Stimulated activated CD4-positive, alpha-beta T cell treated with anti-CD3 and anti-CD28 coated beads, TNF-alpha, amount 100 ng/mL, for 1 hour (primary cell): ENCODE measurements around the gene DCPS.
"Not testable (repeated sequence)": the region's sequence is repeated elsewhere in the genome, so short reads cannot be mapped to it uniquely, and the experiment has no call there.

Experiments used
- DNase-seq, 3 donors: peaks; one replicate each; pipeline ENCODE4 v3.0.0-alpha.2; 2020; ENCODE audit warnings: low read depth in 3 of 3, low spot score in 1 of 3

Gene DCPS

GRCh38 chr11:126343051-126343450 lies 39.2 kb downstream of the DCPS start:
- no peak for DNase-seq

- DNase-seq: no peak
These were observed 40.6 kb downstream of the DCPS start for GRCh38 chr11:126344141-126345080.

- no peak for DNase-seq
These were observed 41.4 kb downstream of the DCPS start for GRCh38 chr11:126345283-126345682.

- no peak for DNase-seq
These were observed 42.1 kb downstream of the DCPS start for GRCh38 chr11:126345759-126346585.

- no peak for DNase-seq
These were observed 42.7 kb downstream of the DCPS start for GRCh38 chr11:126346586-126346940.

- DNase-seq: not testable (repeated sequence)
These were observed 43.1 kb downstream of the DCPS start for GRCh38 chr11:126346946-126347345.

GRCh38 chr11:126347751-126348668 lies 44.1 kb downstream of the DCPS start:
- DNase-seq: no peak

- DNase-seq: no peak
These were observed 45.1 kb downstream of the DCPS start for GRCh38 chr11:126348806-126349582.

- no peak for DNase-seq
These were observed 47.0 kb downstream of the DCPS start for GRCh38 chr11:126350836-126351235.

GRCh38 chr11:126352163-126352562 lies 48.3 kb downstream of the DCPS start:
- DNase-seq: no peak

GRCh38 chr11:126352934-126353801 lies 49.3 kb downstream of the DCPS start:
- no peak for DNase-seq

GRCh38 chr11:126354631-126355323 lies 50.9 kb downstream of the DCPS start:
- DNase-seq: no peak

GRCh38 chr11:126355324-126355925 lies 51.6 kb downstream of the DCPS start, which contains the start of gene ST3GAL4:
Gene ST3GAL4, plus strand, starts transcription at chr11:126355686. Its CDS starts 50,470 bp downstream, at chr11:126406156.
- DNase-seq: peak in 2 of 3 donors; percentile 18 to 62

GRCh38 chr11:126355926-126356897 lies 52.4 kb downstream of the DCPS start:
- no peak for DNase-seq

- DNase-seq: no peak
These were observed 53.4 kb downstream of the DCPS start for GRCh38 chr11:126357055-126357962.
